A673 (cell line): ENCODE results near the gene SAFB2. TPM values are rescaled to one million over a fixed set of nuclear protein-coding genes. Genes with fewer than 3 reads are reported as not detected.

Source experiments
- BruUV-seq: library from RNA; stranded (reverse); fragments of 400-500 nt; replicated peaks from 2 replicates; lab custom pipeline; 2021; lab: Mats Ljungman, UMichigan
- CTCF ChIA-PET: fragments of 300-600 bp; sonication (Branson Sonifier 250); formaldehyde crosslinking; loops from one replicate; lab custom pipeline; 2022; ENCODE audit warnings: antibody characterized with exemption; lab: Charles Lee
- POLR2A ChIA-PET: fragments of 300-600 bp; sonication (Branson Sonifier 250); formaldehyde crosslinking; loops from one replicate; lab custom pipeline; 2022; ENCODE audit warnings: antibody characterized with exemption; ENCODE audit not compliant: low non-redundant PET; lab: Charles Lee
- DNase-seq: peaks from one replicate; pipeline ENCODE4 v3.0.0-alpha.2; 2015; ENCODE audit warnings: low spot score
- H3K27ac ChIP-seq: fragments of 200-600 bp; sonication (generic); 2 replicates; pipeline ENCODE4 v1.5.1; 2016; ENCODE audit warnings: mixed run types, low read depth, mild to moderate bottlenecking, mixed read lengths, antibody characterized with exemption, low read length; ENCODE audit not compliant: poor library complexity, severe bottlenecking
- H3K27me3 ChIP-seq: fragments of 200-600 bp; sonication (generic); replicated peaks from 2 replicates; pipeline ENCODE4 v1.6.1; 2017; ENCODE audit warnings: mixed run types, low read depth, mild to moderate bottlenecking, mixed read lengths, antibody characterized with exemption, low read length; ENCODE audit not compliant: insufficient read depth, poor library complexity
- H3K36me3 ChIP-seq: fragments of 200-600 bp; sonication (generic); 2 replicates; pipeline ENCODE4 v1.6.1; 2016; ENCODE audit warnings: mixed run types, mild to moderate bottlenecking, mixed read lengths, antibody characterized with exemption, low read length; ENCODE audit not compliant: insufficient read depth, poor library complexity, severe bottlenecking
- H3K4me1 ChIP-seq: fragments of 200-600 bp; sonication (generic); 2 replicates; pipeline ENCODE4 v1.6.1; 2017; ENCODE audit warnings: mixed run types, mild to moderate bottlenecking, mixed read lengths, antibody characterized with exemption, low read length; ENCODE audit not compliant: insufficient read depth, poor library complexity, severe bottlenecking
- H3K4me3 ChIP-seq: fragments of 200-600 bp; sonication (generic); 2 replicates; pipeline ENCODE4 v1.5.1; 2016; ENCODE audit warnings: low read depth, mixed run types, mild to moderate bottlenecking, mixed read lengths, low read length; ENCODE audit not compliant: poor library complexity, severe bottlenecking
- H3K9me3 ChIP-seq: fragments of 200-600 bp; sonication (generic); 2 replicates; pipeline ENCODE4 v1.6.1; 2016; ENCODE audit warnings: mixed run types, low read depth, mild to moderate bottlenecking, mixed read lengths, antibody characterized with exemption, low read length; ENCODE audit not compliant: poor library complexity, severe bottlenecking
- EZH2 ChIP-seq: fragments of 200-600 bp; sonication (generic); IDR thresholded peaks from 2 replicates; pipeline ENCODE4 v1.6.1; 2017; ENCODE audit warnings: borderline replicate concordance, low read depth, mild to moderate bottlenecking, mixed read lengths, antibody characterized with exemption, low read length; ENCODE audit not compliant: poor library complexity, severe bottlenecking
- intact Hi-C: fragments of 100-400 bp; cut with micrococcal nuclease; formaldehyde crosslinking; loops from one replicate; pipeline ENCODE4 v1.10.0; 2022; ENCODE audit not compliant: unreplicated experiment
- total RNA-seq: library from RNA; stranded (reverse); gene quantifications from 2 replicates; pipeline ENCODE4 v1.2.3, GENCODE V29; 2021
- TF ChIP-seq, protein P1 (sequence below): fragments of 300-800, 200-600 bp; sonication (generic); conservative IDR thresholded peaks from 2 replicates; pipeline ENCODE4 v1.5.1; 2017; ENCODE audit warnings: low read depth, mild to moderate bottlenecking, antibody characterized with exemption, low read length, moderate library complexity, mixed read lengths

SAFB2 gene
- total RNA-seq, 1 experiment from 2014 or later, result 153 TPM

DNA sequence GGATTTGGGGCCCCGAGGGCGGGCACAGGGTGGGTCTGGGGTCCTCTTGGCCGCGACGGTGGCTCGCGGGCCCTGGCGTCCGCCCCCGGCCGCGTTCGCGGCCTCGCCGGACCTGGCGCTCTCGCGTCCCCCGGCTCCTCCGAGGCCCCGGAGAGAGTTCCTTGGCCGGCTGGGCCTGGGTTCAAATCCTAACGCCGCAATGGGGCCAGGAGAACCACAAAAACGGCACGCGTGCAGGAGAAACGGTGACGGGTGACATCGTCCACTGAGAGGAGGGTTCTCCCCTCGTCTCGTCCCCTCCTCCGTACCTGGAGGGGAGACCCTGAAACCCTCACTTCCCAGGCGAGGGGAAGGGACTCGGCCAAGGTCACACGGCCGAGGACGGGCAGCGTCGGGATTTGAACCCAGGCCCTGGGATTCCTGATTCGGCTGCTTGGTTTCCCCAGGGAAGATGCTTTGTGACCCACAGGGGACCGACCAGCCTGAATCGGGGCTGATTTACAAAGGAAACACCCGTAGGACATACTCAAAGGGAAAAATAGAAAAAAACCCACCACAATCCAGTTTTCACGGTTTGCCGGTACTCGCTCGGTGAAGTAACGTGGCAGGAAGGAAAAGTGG is 931 bp upstream of the SAFB2 start:
- CTCF ChIA-PET, result interaction anchor here (0.7 to 1.2 kb wide), 2 partner anchors 29 to 76 kb away, joined by 4 to 6 read pairs; no protein-coding TSS in a partner anchor
- Histone ChIP-seq H3K27ac (peak overlapping the region; percentile 96), H3K4me1 (peaks cover 36% of the 10 kb centered on the region), H3K27me3 (no peaks in the 10 kb centered on the region), H3K4me3 (peak overlapping the region; percentile 100), H3K36me3 (peaks cover 64% of the 10 kb centered on the region), H3K9me3 (no peaks in the 10 kb centered on the region)
- intact Hi-C loops, result no loop called here
- TF ChIP-seq, protein P1, sequence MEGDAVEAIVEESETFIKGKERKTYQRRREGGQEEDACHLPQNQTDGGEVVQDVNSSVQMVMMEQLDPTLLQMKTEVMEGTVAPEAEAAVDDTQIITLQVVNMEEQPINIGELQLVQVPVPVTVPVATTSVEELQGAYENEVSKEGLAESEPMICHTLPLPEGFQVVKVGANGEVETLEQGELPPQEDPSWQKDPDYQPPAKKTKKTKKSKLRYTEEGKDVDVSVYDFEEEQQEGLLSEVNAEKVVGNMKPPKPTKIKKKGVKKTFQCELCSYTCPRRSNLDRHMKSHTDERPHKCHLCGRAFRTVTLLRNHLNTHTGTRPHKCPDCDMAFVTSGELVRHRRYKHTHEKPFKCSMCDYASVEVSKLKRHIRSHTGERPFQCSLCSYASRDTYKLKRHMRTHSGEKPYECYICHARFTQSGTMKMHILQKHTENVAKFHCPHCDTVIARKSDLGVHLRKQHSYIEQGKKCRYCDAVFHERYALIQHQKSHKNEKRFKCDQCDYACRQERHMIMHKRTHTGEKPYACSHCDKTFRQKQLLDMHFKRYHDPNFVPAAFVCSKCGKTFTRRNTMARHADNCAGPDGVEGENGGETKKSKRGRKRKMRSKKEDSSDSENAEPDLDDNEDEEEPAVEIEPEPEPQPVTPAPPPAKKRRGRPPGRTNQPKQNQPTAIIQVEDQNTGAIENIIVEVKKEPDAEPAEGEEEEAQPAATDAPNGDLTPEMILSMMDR, result no peak
- no peak for TF ChIP-seq EZH2
- DNase-seq, result peak; percentile 22
- POLR2A ChIA-PET, result interaction anchor here (0.6 to 0.7 kb wide), 2 partner anchors 59 to 331 kb away, joined by 5 to 7 read pairs; no protein-coding TSS in a partner anchor
- no TSS peak for BruUV-seq

DNA sequence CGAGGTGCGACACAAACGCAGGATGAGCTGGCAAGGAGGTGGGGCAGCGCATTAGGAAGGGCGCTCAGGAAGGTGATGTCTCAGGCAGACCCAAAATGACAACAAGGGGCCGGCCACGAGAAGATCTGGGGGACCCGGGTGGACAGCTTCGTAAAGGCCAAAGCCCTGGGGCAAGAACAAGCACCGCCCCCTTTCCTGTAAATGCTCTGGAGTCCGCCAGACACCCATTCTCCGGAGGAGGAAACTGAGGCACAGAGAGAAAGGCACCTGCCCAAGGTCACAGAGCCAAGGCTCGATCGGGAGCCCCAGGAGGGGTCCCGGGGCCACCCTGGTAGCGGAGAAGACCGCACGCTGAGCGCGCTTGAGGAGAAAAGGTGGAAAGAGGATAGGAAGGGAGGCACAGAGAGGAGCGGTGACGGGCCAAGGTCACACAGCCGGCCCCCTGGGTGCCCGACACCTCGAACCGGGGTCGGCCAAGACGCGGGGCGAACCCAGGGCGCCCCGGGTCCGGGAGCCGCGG is 571 bp downstream of the SAFB2 start:
- intact Hi-C loops, result no loop called here
- peaks cover 31% of the 10 kb centered on the region for H3K4me1 ChIP-seq
- DNase-seq, result no peak
- POLR2A ChIA-PET, result interaction anchor here (0.6 kb wide), 1 partner anchor 27 kb away, joined by 3 read pairs; no protein-coding TSS in a partner anchor
- H3K9me3 ChIP-seq, result no peaks in the 10 kb centered on the region
- TF ChIP-seq, protein P1, result no peak
- H3K4me3 ChIP-seq, result peak overlapping the region; percentile 100
- H3K27me3 ChIP-seq, result no peaks in the 10 kb centered on the region
- BruUV-seq, result no TSS peak
- CTCF ChIA-PET, result interaction anchor here (1.2 kb wide), 1 partner anchor 74 kb away, joined by 4 read pairs; no protein-coding TSS in a partner anchor
- peak overlapping the region; percentile 96 for H3K27ac ChIP-seq
- peaks cover 64% of the 10 kb centered on the region for H3K36me3 ChIP-seq

DNA sequence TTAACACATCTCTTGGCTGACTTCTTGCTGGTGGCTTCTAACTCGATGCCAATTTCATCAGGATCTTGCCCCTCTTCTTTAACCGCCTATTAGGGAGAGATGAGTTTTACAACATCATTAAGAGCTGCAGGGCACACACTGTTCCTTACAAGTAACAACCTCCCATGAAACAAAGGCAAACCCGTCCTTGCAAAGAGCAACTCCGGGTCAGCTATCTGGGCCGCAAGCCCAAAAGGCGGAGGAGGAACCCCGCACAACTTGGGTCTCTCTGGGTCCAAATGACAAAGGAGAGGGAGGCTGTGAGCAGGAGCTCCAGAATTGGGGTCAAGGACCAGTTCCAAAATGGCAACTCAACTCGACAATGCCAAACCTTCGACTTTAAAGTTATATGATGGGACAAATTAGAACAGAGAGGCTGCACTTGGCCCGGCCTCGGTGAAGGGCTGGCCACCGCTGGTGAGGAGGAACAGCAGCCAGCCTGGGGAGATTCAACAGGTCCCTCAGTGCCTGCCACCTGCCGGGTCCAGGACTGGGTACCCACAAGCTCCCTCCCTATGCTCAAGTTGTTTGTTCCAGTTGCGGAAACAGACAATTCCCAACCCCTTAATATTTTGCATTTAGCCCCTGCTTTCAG is 1.1 kb downstream of the SAFB2 start:
- TF ChIP-seq EZH2, result no peak
- TF ChIP-seq, protein P1, result no peak
- Histone ChIP-seq H3K27ac (peak overlapping the region; percentile 96), H3K27me3 (no peaks in the 10 kb centered on the region), H3K9me3 (no peaks in the 10 kb centered on the region), H3K4me3 (peak overlapping the region; percentile 100), H3K36me3 (peaks cover 63% of the 10 kb centered on the region), H3K4me1 (peaks cover 31% of the 10 kb centered on the region)
- BruUV-seq, result no TSS peak
- intact Hi-C loops, result no loop called here
- ChIA-PET CTCF (interaction anchor here (0.5 kb wide), 1 partner anchor 508 kb away, joined by 12 read pairs; no protein-coding TSS in a partner anchor), POLR2A (no interaction called here)
- DNase-seq, result no peak
